Ureter (tissue), 1 donor: ENCODE measurements around the gene HSF2BP. TPM values are rescaled to one million over a fixed set of nuclear protein-coding genes. Genes with fewer than 3 reads are reported as not detected.
"Not testable (repeated sequence)": the region's sequence is repeated elsewhere in the genome, so short reads cannot be mapped to it uniquely, and the experiment has no call there.

Experiments used
- DNase-seq: peaks from one replicate; pipeline ENCODE4 v3.0.0-alpha.2; 2020; ENCODE audit warnings: low spot score
- total RNA-seq: library from RNA; stranded (reverse); gene quantifications from one replicate; pipeline ENCODE4 v1.2.4, GENCODE V29; 2023
- donor health status: DM: yes; HTN: yes; CAD: no.

Gene HSF2BP
- total RNA-seq, 1 donor from 2014 or later: 2.0 TPM

GRCh38 chr21:43651926-43652325, 7.4 kb downstream of the HSF2BP start:
- DNase-seq: not testable (repeated sequence)

- DNase-seq: no peak
Measured at GRCh38 chr21:43648171-43648570, 11.1 kb downstream of the HSF2BP start.

- peak; percentile 93 for DNase-seq
Measured at GRCh38 chr21:43646550-43647260, 12.6 kb downstream of the HSF2BP start.

- DNase-seq: no peak
Measured at GRCh38 chr21:43645976-43646375, 13.3 kb downstream of the HSF2BP start.

- peak; percentile 63 for DNase-seq
Measured at GRCh38 chr21:43645136-43645891, 14.0 kb downstream of the HSF2BP start.

- no peak for DNase-seq
Measured at GRCh38 chr21:43644609-43645008, 14.7 kb downstream of the HSF2BP start.

- no peak for DNase-seq
Measured at GRCh38 chr21:43644071-43644470, 15.2 kb downstream of the HSF2BP start.

- DNase-seq: no peak
Measured at GRCh38 chr21:43643193-43643592, 16.1 kb downstream of the HSF2BP start.

GRCh38 chr21:43640400-43640799, 18.9 kb downstream of the HSF2BP start:
- no peak for DNase-seq

- no peak for DNase-seq
Measured at GRCh38 chr21:43639470-43640353, 19.6 kb downstream of the HSF2BP start.

- no peak for DNase-seq
Measured at GRCh38 chr21:43637530-43638158, 21.6 kb downstream of the HSF2BP start.

- no peak for DNase-seq
Measured at GRCh38 chr21:43635436-43635835, 23.9 kb downstream of the HSF2BP start.

GRCh38 chr21:43634618-43635017, 24.7 kb downstream of the HSF2BP start:
- no peak for DNase-seq

- no peak for DNase-seq
Measured at GRCh38 chr21:43632373-43632905, 26.8 kb downstream of the HSF2BP start.

- no peak for DNase-seq
Measured at GRCh38 chr21:43631411-43632107, 27.7 kb downstream of the HSF2BP start.

- no peak for DNase-seq
Measured at GRCh38 chr21:43627527-43627926, 31.8 kb downstream of the HSF2BP start.

GRCh38 chr21:43626390-43626789, 32.9 kb downstream of the HSF2BP start:
- no peak for DNase-seq

GRCh38 chr21:43624339-43624738, 34.9 kb downstream of the HSF2BP start:
- DNase-seq: no peak

GRCh38 chr21:43623588-43623987, 35.7 kb downstream of the HSF2BP start:
- no peak for DNase-seq

GRCh38 chr21:43622796-43623195, 36.5 kb downstream of the HSF2BP start:
- DNase-seq: no peak

- DNase-seq: no peak
Measured at GRCh38 chr21:43619856-43620255, 39.4 kb downstream of the HSF2BP start.
